SW480 (cell line): ENCODE data around the gene PRKCE.

Experiments used
- DNase-seq: peaks from one replicate; pipeline ENCODE4 v3.0.0-alpha.2; 2016; ENCODE audit warnings: low spot score

The PRKCE gene

GRCh38 chr2:45631955-45632354 lies 19.5 kb upstream of the PRKCE start:
- DNase-seq: no peak

- no peak for DNase-seq
Measured at GRCh38 chr2:45634223-45634622, 17.3 kb upstream of the PRKCE start.

- DNase-seq: no peak
Measured at GRCh38 chr2:45636008-45636407, 15.5 kb upstream of the PRKCE start.

- DNase-seq: peak; percentile 66
Measured at GRCh38 chr2:45637440-45637839, 14.0 kb upstream of the PRKCE start.

- DNase-seq: no peak
Measured at GRCh38 chr2:45640576-45640975, 10.9 kb upstream of the PRKCE start.

- DNase-seq: no peak
Measured at GRCh38 chr2:45643095-45643494, 8.4 kb upstream of the PRKCE start.

GRCh38 chr2:45643543-45644542 lies 7.6 kb upstream of the PRKCE start:
- peak; percentile 64 for DNase-seq

- no peak for DNase-seq
Measured at GRCh38 chr2:45646289-45646688, 5.2 kb upstream of the PRKCE start.

- no peak for DNase-seq
Measured at GRCh38 chr2:45647356-45647755, 4.1 kb upstream of the PRKCE start.

- DNase-seq: no peak
Measured at GRCh38 chr2:45647986-45648520, 3.4 kb upstream of the PRKCE start.

- no peak for DNase-seq
Measured at GRCh38 chr2:45648636-45649035, 2.8 kb upstream of the PRKCE start.

- no peak for DNase-seq
Measured at GRCh38 chr2:45649462-45649857, 2.0 kb upstream of the PRKCE start.

GRCh38 chr2:45649858-45650811 lies 1.3 kb upstream of the PRKCE start:
- peak; percentile 48 for DNase-seq

- peak; percentile 93 for DNase-seq
Measured at GRCh38 chr2:45650851-45651414, 542 bp upstream of the PRKCE start.

- no peak for DNase-seq
Measured at GRCh38 chr2:45652090-45653031, 886 bp downstream of the PRKCE start.

GRCh38 chr2:45653122-45653913 lies 1.8 kb downstream of the PRKCE start:
- no peak for DNase-seq

GRCh38 chr2:45654250-45654649 lies 2.8 kb downstream of the PRKCE start:
- DNase-seq: no peak

- no peak for DNase-seq
Measured at GRCh38 chr2:45661828-45662227, 10.4 kb downstream of the PRKCE start.

- DNase-seq: no peak
Measured at GRCh38 chr2:45664635-45665261, 13.3 kb downstream of the PRKCE start.

- DNase-seq: no peak
Measured at GRCh38 chr2:45668509-45668908, 17.0 kb downstream of the PRKCE start.
